ENCODE measurements around the gene DOK7. TPM values are rescaled to one million over a fixed set of nuclear protein-coding genes. Genes with fewer than 3 reads are reported as not detected.

DOK7 gene
- total and polyA plus RNA-seq, 4 experiments from 2014 or later = 0.10 TPM; not detected in 3

DNA sequence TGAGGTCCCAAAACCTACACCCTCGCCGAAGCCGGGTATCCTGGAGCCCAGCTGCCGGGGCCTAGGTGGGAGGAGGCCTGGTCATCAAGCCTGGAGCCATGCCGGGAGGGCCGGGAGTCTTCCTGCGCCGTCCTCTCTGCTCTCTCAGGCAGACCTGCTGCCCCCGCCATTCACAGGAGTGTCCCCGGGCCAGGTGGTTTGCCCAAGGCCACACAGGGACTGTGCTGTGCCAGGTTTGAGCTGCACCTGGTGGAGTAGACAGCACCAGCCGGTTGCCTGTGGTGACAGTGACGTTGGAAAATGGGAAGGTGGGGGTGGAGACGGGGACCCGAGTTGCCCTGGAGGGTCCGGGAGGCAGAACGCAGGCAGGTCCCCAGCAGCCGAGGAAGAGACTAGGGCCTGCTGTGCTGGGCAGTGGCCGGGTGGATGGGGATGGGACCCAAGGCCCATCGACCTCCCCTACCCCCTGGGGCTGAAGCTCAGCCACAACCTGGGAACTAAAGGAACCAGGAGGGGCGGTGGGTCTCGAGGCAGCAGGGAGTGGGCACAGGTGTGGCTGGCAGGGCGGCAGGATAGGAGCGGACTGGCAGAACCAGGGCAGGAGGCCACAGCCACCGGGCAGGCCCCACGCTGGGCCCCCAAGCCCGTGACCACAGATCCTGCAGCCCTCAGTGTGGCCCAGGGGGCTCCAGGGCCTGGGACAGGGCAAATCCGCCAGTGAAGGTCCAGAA, 9.5 kb downstream of the DOK7 start:
- H3K27me3 Mint-ChIP-seq = peaks cover 0 to 2% of the 10 kb centered on the region in 2 donors
- no peak for DNase-seq
- CTCF ChIA-PET (ENCODE audit: partially characterized antibody) = interaction anchor here (2.3 kb wide), 1 partner anchor 8 kb away, joined by 7 read pairs; no protein-coding TSS in a partner anchor

DNA sequence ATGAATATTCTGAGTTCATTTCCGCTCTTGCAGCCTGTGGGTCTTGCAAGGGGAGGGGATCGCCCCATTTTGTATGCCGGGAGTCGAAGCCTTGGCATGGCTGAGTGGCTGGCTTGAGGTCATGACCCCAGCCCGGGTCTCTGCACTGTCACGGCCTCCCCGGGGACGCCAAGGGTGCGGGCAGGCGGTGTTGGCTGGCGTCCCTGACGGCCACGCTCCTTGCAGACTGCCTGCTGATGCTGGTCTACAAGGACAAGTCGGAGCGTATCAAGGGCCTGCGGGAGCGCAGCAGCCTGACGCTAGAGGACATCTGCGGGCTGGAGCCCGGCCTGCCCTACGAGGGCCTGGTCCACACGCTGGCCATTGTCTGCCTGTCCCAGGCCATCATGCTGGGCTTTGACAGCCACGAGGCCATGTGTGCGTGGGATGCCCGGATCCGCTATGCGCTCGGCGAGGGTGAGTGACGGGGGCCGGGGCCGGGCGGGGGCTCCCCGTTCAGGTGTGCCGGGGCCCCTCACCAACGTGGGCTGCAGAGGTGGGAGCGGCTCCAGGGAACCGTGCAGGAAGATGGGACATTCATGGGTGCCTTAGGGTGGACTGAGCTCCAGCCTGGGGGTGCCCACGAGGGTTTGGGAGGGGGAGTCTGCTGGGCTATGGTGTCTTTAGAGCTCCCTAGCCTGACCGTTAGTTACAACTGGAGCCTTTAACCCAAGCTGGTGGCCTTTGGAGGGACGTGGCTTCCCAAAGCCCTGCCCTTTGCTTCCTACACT, 10.3 kb downstream of the DOK7 start:
- Mint-ChIP-seq H3K27ac (no peak overlapping the region), H3K4me1 (no peaks in the 10 kb centered on the region), H3K27me3 (peaks cover 0 to 2% of the 10 kb centered on the region in 2 donors), H3K9me3 (no peaks in the 10 kb centered on the region), H3K4me3 (no peak overlapping the region), H3K36me3 (no peaks in the 10 kb centered on the region)
- intact Hi-C loops (cut with micrococcal nuclease) = no loop called here
- Histone ChIP-seq H3K36me3 (ENCODE audit: insufficient read depth, low read length) (no peaks in the 10 kb centered on the region), H3K27ac (ENCODE audit: low read depth, low read length) (no peak overlapping the region), H3K27me3 (ENCODE audit: insufficient read depth, low read length) (no peaks in the 10 kb centered on the region), H3K4me3 (ENCODE audit: low read length in 2 of 2) (no peak overlapping the region), H3K4me1 (ENCODE audit: insufficient read depth, low read length) (no peaks in the 10 kb centered on the region), H3K9me3 (ENCODE audit: control insufficient read depth in 1 of 2, low read length in 2 of 2) (no peaks in the 10 kb centered on the region)
- DNase-seq = no peak
- ChIA-PET CTCF (ENCODE audit: partially characterized antibody) (no interaction called here), POLR2A (ENCODE audit: partially characterized antibody) (no interaction called here)

More for the DNA sequence above, 9.5 kb downstream of the DOK7 start:
- Mint-ChIP-seq H3K36me3 (no peaks in the 10 kb centered on the region), H3K4me3 (no peak overlapping the region), H3K9me3 (no peaks in the 10 kb centered on the region), H3K27ac (no peak overlapping the region), H3K4me1 (no peaks in the 10 kb centered on the region)
- POLR2A ChIA-PET (ENCODE audit: partially characterized antibody) = no interaction called here
- Histone ChIP-seq H3K4me3 (ENCODE audit: low read length in 2 of 2) (no peak overlapping the region), H3K36me3 (ENCODE audit: insufficient read depth, low read length) (no peaks in the 10 kb centered on the region), H3K27me3 (ENCODE audit: insufficient read depth, low read length) (no peaks in the 10 kb centered on the region), H3K27ac (ENCODE audit: low read depth, low read length) (no peak overlapping the region), H3K9me3 (ENCODE audit: control insufficient read depth in 1 of 2, low read length in 2 of 2) (no peaks in the 10 kb centered on the region), H3K4me1 (ENCODE audit: insufficient read depth, low read length) (no peaks in the 10 kb centered on the region)
- intact Hi-C loops (cut with micrococcal nuclease) = no loop called here

DNA sequence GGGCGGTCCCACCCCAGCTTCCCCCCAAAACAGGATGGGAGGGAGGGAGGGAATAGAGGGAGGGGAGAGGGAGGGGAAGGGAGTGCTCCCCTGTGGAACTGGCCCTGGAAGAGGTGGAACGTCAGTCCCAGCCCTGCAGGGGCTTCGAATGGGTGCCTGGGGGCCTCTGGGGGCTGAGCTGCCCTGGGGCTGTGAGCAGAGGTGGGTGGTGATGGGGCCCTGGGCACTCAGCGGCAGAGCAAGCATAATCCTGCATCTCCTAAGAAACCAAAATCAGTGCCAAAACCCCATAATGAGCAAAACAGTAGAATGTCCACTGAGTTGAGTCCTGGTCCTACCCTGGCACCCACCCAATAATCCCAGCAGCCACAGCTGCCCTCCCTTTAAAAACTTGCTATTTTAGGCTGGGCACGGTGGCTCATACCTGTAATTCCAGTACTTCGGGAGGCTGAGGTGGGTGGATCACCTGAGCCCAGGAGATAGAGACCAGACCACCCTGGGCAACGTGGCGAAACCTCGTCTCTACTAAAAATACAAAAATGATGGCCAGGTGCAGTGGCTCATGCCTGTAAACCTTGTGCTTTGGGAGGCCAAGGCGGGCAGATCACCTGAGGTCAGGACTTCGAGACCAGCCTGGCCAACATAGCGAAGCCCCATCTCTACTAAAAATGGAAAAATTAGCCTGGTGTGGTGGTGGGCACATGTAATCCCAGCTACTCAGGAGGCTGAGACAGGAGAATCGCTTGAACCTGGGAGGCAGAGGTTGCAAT, 11.1 kb downstream of the DOK7 start:
- Histone ChIP-seq H3K4me3 (ENCODE audit: low read length in 2 of 2) (no peak overlapping the region), H3K9me3 (ENCODE audit: control insufficient read depth in 1 of 2, low read length in 2 of 2) (no peaks in the 10 kb centered on the region), H3K4me1 (ENCODE audit: insufficient read depth, low read length) (no peaks in the 10 kb centered on the region), H3K27me3 (ENCODE audit: insufficient read depth, low read length) (no peaks in the 10 kb centered on the region), H3K36me3 (ENCODE audit: insufficient read depth, low read length) (no peaks in the 10 kb centered on the region), H3K27ac (ENCODE audit: low read depth, low read length) (no peak overlapping the region)
- Mint-ChIP-seq H3K4me3 (no peak overlapping the region), H3K4me1 (no peaks in the 10 kb centered on the region), H3K36me3 (no peaks in the 10 kb centered on the region), H3K27me3 (peaks cover 0 to 2% of the 10 kb centered on the region in 2 donors), H3K27ac (no peak overlapping the region), H3K9me3 (no peaks in the 10 kb centered on the region)
- DNase-seq = no peak
- intact Hi-C loops (cut with micrococcal nuclease) = no loop called here
- ChIA-PET POLR2A (ENCODE audit: partially characterized antibody) (no interaction called here), CTCF (ENCODE audit: partially characterized antibody) (no interaction called here)

DNA sequence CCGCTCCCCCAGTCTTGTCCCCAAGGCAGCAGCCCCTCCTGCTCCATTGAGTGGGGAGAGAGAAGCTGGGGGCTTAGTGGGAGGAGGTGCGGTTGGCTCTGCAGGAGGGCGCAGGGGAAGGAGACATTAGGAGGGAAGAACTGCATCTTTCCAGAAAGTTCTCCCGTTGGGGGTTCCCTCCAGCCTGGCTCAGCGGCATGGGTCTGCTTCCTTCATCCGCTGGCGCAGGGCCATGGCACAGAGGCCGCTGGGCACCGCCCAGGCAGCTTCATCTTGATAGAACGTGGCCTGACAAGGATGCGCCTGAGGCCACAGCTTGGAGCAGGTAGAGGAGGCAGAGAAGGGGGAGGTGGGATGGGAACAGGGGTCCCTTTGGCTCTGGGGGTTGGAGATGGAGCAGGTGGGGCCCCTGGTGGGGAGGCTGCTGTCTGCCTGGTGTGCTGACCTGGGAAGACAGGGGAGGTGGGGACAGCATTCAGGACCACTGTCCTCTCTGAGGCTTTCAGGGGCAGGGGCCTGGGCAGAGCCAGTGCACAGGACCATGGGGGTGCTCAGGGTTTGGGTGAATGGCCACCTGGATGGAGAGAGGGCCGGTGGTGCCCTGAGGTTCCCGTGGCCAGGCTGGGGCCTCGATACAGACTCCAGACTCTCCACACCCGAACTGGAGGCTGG, 12.1 kb downstream of the DOK7 start:
- Histone ChIP-seq H3K27me3 (ENCODE audit: insufficient read depth, low read length) (no peaks in the 10 kb centered on the region), H3K36me3 (ENCODE audit: insufficient read depth, low read length) (no peaks in the 10 kb centered on the region), H3K9me3 (ENCODE audit: control insufficient read depth in 1 of 2, low read length in 2 of 2) (no peaks in the 10 kb centered on the region), H3K27ac (ENCODE audit: low read depth, low read length) (no peak overlapping the region), H3K4me3 (ENCODE audit: low read length in 2 of 2) (no peak overlapping the region), H3K4me1 (ENCODE audit: insufficient read depth, low read length) (no peaks in the 10 kb centered on the region)
- no peak for DNase-seq
- Mint-ChIP-seq H3K4me3 (no peak overlapping the region), H3K9me3 (no peaks in the 10 kb centered on the region), H3K27ac (no peak overlapping the region), H3K36me3 (no peaks in the 10 kb centered on the region), H3K27me3 (peaks cover 0 to 2% of the 10 kb centered on the region in 2 donors), H3K4me1 (no peaks in the 10 kb centered on the region)
- CTCF ChIA-PET (ENCODE audit: partially characterized antibody) = no interaction called here
- POLR2A ChIA-PET (ENCODE audit: partially characterized antibody) = no interaction called here
- intact Hi-C loops (cut with micrococcal nuclease) = no loop called here

DNA sequence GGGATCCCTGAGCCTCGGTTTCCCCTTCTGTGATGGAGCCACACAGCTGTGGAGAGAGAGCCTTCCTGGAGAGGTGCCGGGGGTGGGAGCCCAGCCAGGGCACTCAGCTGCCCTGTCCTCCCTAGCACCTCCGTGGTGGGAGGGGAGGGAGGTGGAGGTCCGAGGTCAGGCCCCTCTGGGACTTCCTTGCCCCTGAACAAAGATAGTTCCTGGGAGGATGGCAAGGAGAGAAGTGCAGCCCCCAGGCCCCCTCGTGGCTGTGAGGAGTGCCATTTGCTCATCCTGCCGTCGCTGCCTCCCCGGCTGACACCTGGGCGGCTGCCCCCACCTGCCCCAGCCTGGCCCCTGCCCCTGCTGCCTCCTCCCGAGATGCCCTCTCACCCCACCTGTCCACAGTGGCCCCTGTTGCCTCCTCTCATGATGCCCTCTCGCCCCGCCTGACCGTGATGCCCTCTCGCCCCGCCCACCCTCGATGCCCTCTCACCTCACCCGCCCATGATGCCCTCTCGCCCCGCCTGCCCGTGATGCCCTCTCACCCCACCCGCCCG, 12.7 kb downstream of the DOK7 start:
- no peaks in the 10 kb centered on the region for H3K4me1 Mint-ChIP-seq
- no peaks in the 10 kb centered on the region for H3K36me3 Mint-ChIP-seq
- intact Hi-C loops (cut with micrococcal nuclease) = no loop called here
- Histone ChIP-seq H3K9me3 (ENCODE audit: control insufficient read depth in 1 of 2, low read length in 2 of 2) (no peaks in the 10 kb centered on the region), H3K27ac (ENCODE audit: low read depth, low read length) (no peak overlapping the region), H3K4me1 (ENCODE audit: insufficient read depth, low read length) (no peaks in the 10 kb centered on the region), H3K4me3 (ENCODE audit: low read length in 2 of 2) (no peak overlapping the region), H3K36me3 (ENCODE audit: insufficient read depth, low read length) (no peaks in the 10 kb centered on the region), H3K27me3 (ENCODE audit: insufficient read depth, low read length) (no peaks in the 10 kb centered on the region)
- H3K9me3 Mint-ChIP-seq = no peaks in the 10 kb centered on the region
- CTCF ChIA-PET (ENCODE audit: partially characterized antibody) = no interaction called here
- peaks cover 2 to 5% of the 10 kb centered on the region in 2 donors for H3K27me3 Mint-ChIP-seq
- POLR2A ChIA-PET (ENCODE audit: partially characterized antibody) = no interaction called here
- DNase-seq = peak in 1 of 5 donors; percentile 18
- H3K4me3 Mint-ChIP-seq = no peak overlapping the region
- H3K27ac Mint-ChIP-seq = no peak overlapping the region

DNA sequence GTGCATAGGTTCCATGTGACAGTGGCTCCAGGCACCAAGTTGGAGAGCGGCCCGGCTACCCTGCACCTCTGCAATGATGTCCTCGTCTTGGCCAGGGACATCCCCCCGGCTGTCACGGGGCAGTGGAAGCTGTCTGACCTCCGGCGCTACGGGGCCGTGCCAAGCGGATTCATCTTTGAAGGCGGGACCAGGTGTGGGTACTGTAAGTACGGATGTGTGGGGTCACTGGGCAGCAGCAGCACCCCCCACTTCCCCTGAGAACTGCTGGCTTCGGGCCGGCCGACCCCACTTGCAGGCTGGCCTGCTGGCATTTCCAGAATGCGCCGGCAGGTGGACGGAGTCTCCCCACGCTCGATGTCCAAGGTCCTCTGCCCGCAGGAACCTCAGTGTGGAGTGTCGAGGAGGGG, 13.2 kb downstream of the DOK7 start:
- H3K4me3 Mint-ChIP-seq = no peak overlapping the region
- Histone ChIP-seq H3K27me3 (ENCODE audit: insufficient read depth, low read length) (no peaks in the 10 kb centered on the region), H3K4me3 (ENCODE audit: low read length in 2 of 2) (no peak overlapping the region), H3K27ac (ENCODE audit: low read depth, low read length) (no peak overlapping the region), H3K9me3 (ENCODE audit: control insufficient read depth in 1 of 2, low read length in 2 of 2) (no peaks in the 10 kb centered on the region), H3K36me3 (ENCODE audit: insufficient read depth, low read length) (no peaks in the 10 kb centered on the region), H3K4me1 (ENCODE audit: insufficient read depth, low read length) (no peaks in the 10 kb centered on the region)
- DNase-seq = no peak
- no peaks in the 10 kb centered on the region for H3K4me1 Mint-ChIP-seq
- intact Hi-C loops (cut with micrococcal nuclease) = no loop called here
- H3K27ac Mint-ChIP-seq = no peak overlapping the region
- peaks cover 6 to 8% of the 10 kb centered on the region in 2 donors for H3K27me3 Mint-ChIP-seq
- H3K36me3 Mint-ChIP-seq = no peaks in the 10 kb centered on the region
- H3K9me3 Mint-ChIP-seq = peaks cover 0 to 2% (median 0%) of the 10 kb centered on the region in 8 donors
- ChIA-PET POLR2A (ENCODE audit: partially characterized antibody) (no interaction called here), CTCF (ENCODE audit: partially characterized antibody) (no interaction called here)
